ENCODE measurements around the gene REXO5. TPM values are rescaled to one million over a fixed set of nuclear protein-coding genes. Genes with fewer than 3 reads are reported as not detected.

Gene REXO5
- total and polyA plus RNA-seq, 2 of the 13 experiments (the other 11 are each of a cell fraction or from before 2014, with no cell fraction given), result 5.9 to 13.1 TPM

- TF ChIP-seq KDM2A (CRISPR knock-in tag; IDR thresholded peaks at IDR 0.05; ENCODE audit: borderline replicate concordance, low read depth), result peak; percentile 31; the same call in 1 of the 2 replicates
- TF ChIP-seq MXI1 (IDR thresholded peaks at IDR 0.05; ENCODE audit: borderline replicate concordance, low read depth, low read length), result peak; percentile 54; the same call in 2 of the 3 replicates
- no peak for TF ChIP-seq RAD51 (IDR thresholded peaks at IDR 0.05; ENCODE audit: borderline replicate concordance)
- 0 out of 2 replicates have a peak, but pooled peaks have one; percentile 7 for TF ChIP-seq KDM1A (CRISPR knock-in tag; IDR thresholded peaks at IDR 0.05)
- TF ChIP-seq, protein P1, sequence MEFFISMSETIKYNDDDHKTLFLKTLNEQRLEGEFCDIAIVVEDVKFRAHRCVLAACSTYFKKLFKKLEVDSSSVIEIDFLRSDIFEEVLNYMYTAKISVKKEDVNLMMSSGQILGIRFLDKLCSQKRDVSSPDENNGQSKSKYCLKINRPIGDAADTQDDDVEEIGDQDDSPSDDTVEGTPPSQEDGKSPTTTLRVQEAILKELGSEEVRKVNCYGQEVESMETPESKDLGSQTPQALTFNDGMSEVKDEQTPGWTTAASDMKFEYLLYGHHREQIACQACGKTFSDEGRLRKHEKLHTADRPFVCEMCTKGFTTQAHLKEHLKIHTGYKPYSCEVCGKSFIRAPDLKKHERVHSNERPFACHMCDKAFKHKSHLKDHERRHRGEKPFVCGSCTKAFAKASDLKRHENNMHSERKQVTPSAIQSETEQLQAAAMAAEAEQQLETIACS (CRISPR knock-in tag; IDR thresholded peaks at IDR 0.05), result no peak
- no peak; the same call in 1 of the 2 replicates for TF ChIP-seq ELF1 (CRISPR knock-in tag; IDR thresholded peaks at IDR 0.05)
- TF ChIP-seq, protein P2, sequence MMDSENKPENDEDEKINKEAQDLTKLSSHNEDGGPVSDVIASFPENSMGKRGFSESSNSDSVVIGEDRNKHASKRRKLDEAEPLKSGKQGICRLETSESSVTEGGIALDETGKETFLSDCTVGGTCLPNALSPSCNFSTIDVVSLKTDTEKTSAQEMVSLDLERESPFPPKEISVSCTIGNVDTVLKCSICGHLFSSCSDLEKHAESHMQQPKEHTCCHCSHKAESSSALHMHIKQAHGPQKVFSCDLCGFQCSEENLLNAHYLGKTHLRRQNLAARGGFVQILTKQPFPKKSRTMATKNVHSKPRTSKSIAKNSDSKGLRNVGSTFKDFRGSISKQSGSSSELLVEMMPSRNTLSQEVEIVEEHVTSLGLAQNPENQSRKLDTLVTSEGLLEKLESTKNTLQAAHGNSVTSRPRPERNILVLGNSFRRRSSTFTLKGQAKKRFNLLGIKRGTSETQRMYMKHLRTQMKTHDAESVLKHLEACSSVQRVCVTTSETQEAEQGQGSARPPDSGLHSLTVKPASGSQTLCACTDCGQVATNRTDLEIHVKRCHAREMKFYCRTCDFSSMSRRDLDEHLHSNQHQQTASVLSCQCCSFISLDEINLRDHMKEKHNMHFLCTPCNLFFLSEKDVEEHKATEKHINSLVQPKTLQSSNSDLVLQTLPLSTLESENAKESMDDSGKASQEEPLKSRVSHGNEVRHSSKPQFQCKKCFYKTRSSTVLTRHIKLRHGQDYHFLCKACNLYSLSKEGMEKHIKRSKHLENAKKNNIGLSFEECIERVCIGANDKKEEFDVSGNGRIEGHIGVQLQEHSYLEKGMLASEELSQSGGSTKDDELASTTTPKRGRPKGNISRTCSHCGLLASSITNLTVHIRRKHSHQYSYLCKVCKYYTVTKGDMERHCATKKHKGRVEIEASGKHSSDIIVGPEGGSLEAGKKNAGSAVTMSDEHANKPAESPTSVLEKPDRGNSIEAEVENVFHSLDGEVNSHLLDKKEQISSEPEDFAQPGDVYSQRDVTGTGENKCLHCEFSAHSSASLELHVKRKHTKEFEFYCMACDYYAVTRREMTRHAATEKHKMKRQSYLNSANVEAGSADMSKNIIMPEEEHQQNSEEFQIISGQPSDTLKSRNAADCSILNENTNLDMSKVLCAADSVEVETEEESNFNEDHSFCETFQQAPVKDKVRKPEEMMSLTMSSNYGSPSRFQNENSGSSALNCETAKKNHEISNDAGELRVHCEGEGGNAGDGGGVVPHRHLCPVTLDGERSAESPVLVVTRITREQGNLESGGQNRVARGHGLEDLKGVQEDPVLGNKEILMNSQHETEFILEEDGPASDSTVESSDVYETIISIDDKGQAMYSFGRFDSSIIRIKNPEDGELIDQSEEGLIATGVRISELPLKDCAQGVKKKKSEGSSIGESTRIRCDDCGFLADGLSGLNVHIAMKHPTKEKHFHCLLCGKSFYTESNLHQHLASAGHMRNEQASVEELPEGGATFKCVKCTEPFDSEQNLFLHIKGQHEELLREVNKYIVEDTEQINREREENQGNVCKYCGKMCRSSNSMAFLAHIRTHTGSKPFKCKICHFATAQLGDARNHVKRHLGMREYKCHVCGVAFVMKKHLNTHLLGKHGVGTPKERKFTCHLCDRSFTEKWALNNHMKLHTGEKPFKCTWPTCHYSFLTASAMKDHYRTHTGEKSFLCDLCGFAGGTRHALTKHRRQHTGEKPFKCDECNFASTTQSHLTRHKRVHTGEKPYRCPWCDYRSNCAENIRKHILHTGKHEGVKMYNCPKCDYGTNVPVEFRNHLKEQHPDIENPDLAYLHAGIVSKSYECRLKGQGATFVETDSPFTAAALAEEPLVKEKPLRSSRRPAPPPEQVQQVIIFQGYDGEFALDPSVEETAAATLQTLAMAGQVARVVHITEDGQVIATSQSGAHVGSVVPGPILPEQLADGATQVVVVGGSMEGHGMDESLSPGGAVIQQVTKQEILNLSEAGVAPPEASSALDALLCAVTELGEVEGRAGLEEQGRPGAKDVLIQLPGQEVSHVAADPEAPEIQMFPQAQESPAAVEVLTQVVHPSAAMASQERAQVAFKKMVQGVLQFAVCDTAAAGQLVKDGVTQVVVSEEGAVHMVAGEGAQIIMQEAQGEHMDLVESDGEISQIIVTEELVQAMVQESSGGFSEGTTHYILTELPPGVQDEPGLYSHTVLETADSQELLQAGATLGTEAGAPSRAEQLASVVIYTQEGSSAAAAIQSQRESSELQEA (CRISPR knock-in tag; IDR thresholded peaks at IDR 0.05; ENCODE audit: not compliant biosample characterization), result no peak
- peak; percentile 54 for TF ChIP-seq JARID2 (CRISPR knock-in tag; IDR thresholded peaks at IDR 0.05; ENCODE audit: insufficient replicate concordance)
- no peak for TF ChIP-seq ZNF431 (CRISPR knock-in tag; IDR thresholded peaks at IDR 0.05; ENCODE audit: borderline replicate concordance, low read depth)
- TF ChIP-seq, protein P3, sequence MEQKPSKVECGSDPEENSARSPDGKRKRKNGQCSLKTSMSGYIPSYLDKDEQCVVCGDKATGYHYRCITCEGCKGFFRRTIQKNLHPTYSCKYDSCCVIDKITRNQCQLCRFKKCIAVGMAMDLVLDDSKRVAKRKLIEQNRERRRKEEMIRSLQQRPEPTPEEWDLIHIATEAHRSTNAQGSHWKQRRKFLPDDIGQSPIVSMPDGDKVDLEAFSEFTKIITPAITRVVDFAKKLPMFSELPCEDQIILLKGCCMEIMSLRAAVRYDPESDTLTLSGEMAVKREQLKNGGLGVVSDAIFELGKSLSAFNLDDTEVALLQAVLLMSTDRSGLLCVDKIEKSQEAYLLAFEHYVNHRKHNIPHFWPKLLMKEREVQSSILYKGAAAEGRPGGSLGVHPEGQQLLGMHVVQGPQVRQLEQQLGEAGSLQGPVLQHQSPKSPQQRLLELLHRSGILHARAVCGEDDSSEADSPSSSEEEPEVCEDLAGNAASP (CRISPR knock-in tag; IDR thresholded peaks at IDR 0.05; ENCODE audit: borderline replicate concordance), result 0 out of 2 replicates have a peak, but pooled peaks have one; percentile 27
- no peak for TF ChIP-seq ZNF552 (CRISPR knock-in tag; IDR thresholded peaks at IDR 0.05; ENCODE audit: borderline replicate concordance)
- peak; percentile 91; the same call in 1 of the 2 replicates for TF ChIP-seq TSC22D2 (CRISPR knock-in tag; IDR thresholded peaks at IDR 0.05; ENCODE audit: borderline replicate concordance)
- no peak for TF ChIP-seq TCF7 (IDR thresholded peaks at IDR 0.05; ENCODE audit: low read depth)
- TF ChIP-seq ZNF674 (CRISPR knock-in tag; IDR thresholded peaks at IDR 0.05; ENCODE audit: low read depth), result no peak
- TF ChIP-seq ZNF263 (CRISPR knock-in tag; IDR thresholded peaks at IDR 0.05), result peak; percentile 17; the same call in 1 of the 2 replicates
- TF ChIP-seq ZNF383 (CRISPR knock-in tag; IDR thresholded peaks at IDR 0.05; ENCODE audit: borderline replicate concordance), result 0 out of 2 replicates have a peak, but pooled peaks have one; percentile 61
- TF ChIP-seq MAFK (conservative IDR thresholded peaks at IDR 0.05 in 1 of 2, IDR thresholded peaks at IDR 0.05 in 1 of 2; ENCODE audit: low read length in 2 of 2), result peak; percentile 88 to 90
- no peak for TF ChIP-seq SIN3B (IDR thresholded peaks at IDR 0.05; ENCODE audit: low read length)
- no peak for TF ChIP-seq TBP (CRISPR knock-in tag; IDR thresholded peaks at IDR 0.05)
Observed at GRCh38 chr16:20849589-20850390, 43.5 kb downstream of the REXO5 start (continued).

All from HepG2 (cell line).